Gastrocnemius medialis (tissue), 4 donors: ENCODE data around the gene EME2. TPM values are rescaled to one million over a fixed set of nuclear protein-coding genes. Genes with fewer than 3 reads are reported as not detected.

Experiments used
- ATAC-seq, 2 donors: fragments of 150-250 bp; one replicate each; pipeline ENCODE4 v1.9.1; 2016
- DNase-seq, 2 donors: peaks; one replicate each; pipeline ENCODE4 v3.0.0-alpha.2; 2019
- H3K27ac ChIP-seq, 4 donors: fragments of 200-600 bp; sonication (generic); 1 replicate in 1 of 4; 2 replicates in 3 of 4; pipeline ENCODE4 v1.5.1; 2016 to 2018; ENCODE audit warnings: mild to moderate bottlenecking in 2 of 4, moderate library complexity in 1 of 4
- H3K27me3 ChIP-seq, 3 donors: fragments of 200-600 bp; sonication (generic) in 2 of 3; 1 replicate in 1 of 3; 2 replicates in 2 of 3; pipeline versions ENCODE4 v1.5.1 to v1.6.0; 2016 to 2019; ENCODE audit warnings: mild to moderate bottlenecking in 1 of 3, moderate library complexity in 1 of 3
- H3K36me3 ChIP-seq, 2 donors: fragments of 200-600 bp; sonication (generic) in 1 of 2; one replicate each; pipeline ENCODE4 v1.5.1; 2017 to 2018
- H3K4me1 ChIP-seq, 2 donors: fragments of 200-600 bp; sonication (generic) in 1 of 2; one replicate each; pipeline ENCODE4 v1.5.1; 2016 to 2017; ENCODE audit warnings: mild to moderate bottlenecking in 2 of 2
- H3K4me3 ChIP-seq, 4 donors: fragments of 200-600 bp; sonication (generic) in 3 of 4; 1 replicate in 1 of 4; 2 replicates in 3 of 4; pipeline ENCODE4 v1.5.1; 2016 to 2019; ENCODE audit warnings: mild to moderate bottlenecking in 2 of 4
- H3K9me3 ChIP-seq, 3 donors: fragments of 200-600 bp; sonication (generic) in 2 of 3; 1 replicate in 1 of 3; 2 replicates in 2 of 3; pipeline ENCODE4 v1.5.1; 2016 to 2019
- POLR2A ChIP-seq, 2 donors: fragments of 450-650 bp; IDR thresholded peaks; one replicate each; pipeline ENCODE4 v1.6.1; 2017; ENCODE audit warnings: antibody characterized with exemption in 2 of 2, mild to moderate bottlenecking in 2 of 2, moderate library complexity in 2 of 2
- in situ Hi-C, 4 donors: fragments of 200-750 bp; cut with MboI; loops; one replicate each; pipeline versions ENCODE4 v1.15.0 to v1.8.0; 2017; ENCODE audit warnings: low sequenced_read_pairs in 4 of 4
- intact Hi-C: fragments of 100-400 bp; cut with DNase I; formaldehyde crosslinking; loops from one replicate; pipeline ENCODE4 v1.15.1; 2023; ENCODE audit warnings: low total_unique reads
- total RNA-seq, 4 donors: library from RNA; depleted of rRNA; stranded (reverse); fragments of >200 nt; gene quantifications; one replicate each; pipeline versions ENCODE4 v1.1.0 to v1.2.3, GENCODE V29; 2016
- TF ChIP-seq, protein P1 (sequence below), 5 experiments: fragments of 450-650 bp in 3 of 5; fragments of 200-600 bp in 2 of 5; sonication (generic) in 2 of 5; IDR thresholded peaks in 4 of 5; conservative IDR thresholded peaks in 1 of 5; 1 replicate in 4 of 5; 2 replicates in 1 of 5; pipeline ENCODE4 v1.5.1; 2016 to 2019; ENCODE audit warnings: antibody characterized with exemption in 5 of 5, mild to moderate bottlenecking in 3 of 5, moderate library complexity in 3 of 5

Gene EME2
- total RNA-seq, 4 donors from 2014 or later, result 2.1 to 9.2 (median 6.2) TPM

DNA sequence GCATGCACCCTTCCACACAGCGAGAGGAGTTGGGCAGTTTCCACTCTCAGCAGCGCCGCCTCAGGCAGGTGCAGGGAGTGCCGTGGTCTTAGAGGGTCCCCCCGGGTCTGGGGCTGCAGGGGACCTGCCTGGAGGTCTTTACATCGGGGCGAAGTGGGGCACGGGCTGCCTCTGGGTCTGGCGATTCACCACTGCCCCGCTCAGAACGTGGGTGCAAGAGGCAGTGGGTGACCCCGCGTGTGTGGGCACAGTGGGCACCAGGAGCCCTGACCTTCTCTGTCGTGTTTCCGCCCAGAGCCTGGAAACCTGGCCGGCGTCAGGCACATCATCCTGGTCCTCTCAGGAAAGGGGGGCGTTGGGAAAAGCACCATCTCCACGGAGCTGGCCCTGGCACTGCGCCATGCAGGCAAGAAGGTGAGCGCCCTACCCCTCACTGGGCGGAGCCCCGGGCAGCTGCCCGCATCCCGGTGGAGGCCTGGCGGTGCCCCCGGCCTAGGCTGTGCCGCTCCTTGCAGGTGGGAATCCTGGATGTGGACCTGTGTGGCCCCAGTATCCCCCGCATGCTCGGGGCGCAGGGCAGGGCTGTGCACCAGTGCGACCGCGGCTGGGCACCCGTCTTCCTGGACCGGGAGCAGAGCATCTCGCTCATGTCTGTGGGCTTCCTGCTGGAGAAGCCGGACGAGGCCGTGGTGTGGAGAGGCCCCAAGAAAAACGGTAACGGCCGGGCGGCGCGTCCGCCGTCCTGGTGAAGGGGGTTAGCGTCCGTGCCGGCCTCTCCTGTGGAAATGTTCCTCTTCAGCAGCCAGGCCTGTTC is 13.8 kb downstream of the EME2 start:
- TF ChIP-seq POLR2A (IDR thresholded peaks at IDR 0.05), result no peak
- TF ChIP-seq, protein P1, sequence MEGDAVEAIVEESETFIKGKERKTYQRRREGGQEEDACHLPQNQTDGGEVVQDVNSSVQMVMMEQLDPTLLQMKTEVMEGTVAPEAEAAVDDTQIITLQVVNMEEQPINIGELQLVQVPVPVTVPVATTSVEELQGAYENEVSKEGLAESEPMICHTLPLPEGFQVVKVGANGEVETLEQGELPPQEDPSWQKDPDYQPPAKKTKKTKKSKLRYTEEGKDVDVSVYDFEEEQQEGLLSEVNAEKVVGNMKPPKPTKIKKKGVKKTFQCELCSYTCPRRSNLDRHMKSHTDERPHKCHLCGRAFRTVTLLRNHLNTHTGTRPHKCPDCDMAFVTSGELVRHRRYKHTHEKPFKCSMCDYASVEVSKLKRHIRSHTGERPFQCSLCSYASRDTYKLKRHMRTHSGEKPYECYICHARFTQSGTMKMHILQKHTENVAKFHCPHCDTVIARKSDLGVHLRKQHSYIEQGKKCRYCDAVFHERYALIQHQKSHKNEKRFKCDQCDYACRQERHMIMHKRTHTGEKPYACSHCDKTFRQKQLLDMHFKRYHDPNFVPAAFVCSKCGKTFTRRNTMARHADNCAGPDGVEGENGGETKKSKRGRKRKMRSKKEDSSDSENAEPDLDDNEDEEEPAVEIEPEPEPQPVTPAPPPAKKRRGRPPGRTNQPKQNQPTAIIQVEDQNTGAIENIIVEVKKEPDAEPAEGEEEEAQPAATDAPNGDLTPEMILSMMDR (IDR thresholded peaks at IDR 0.05 in 4 of 5, conservative IDR thresholded peaks at IDR 0.05 in 1 of 5), result no peak
- H3K4me3 ChIP-seq, result no peak overlapping the region
- no peaks in the 10 kb centered on the region for H3K27me3 ChIP-seq
- no peaks in the 10 kb centered on the region for H3K9me3 ChIP-seq
- in situ Hi-C loops, result no loop called here
- DNase-seq, result peak in 1 of 2 donors; percentile 15
- intact Hi-C loops, result no loop called here
- H3K4me1 ChIP-seq, result peaks cover 14 to 18% of the 10 kb centered on the region in 2 donors
- peaks cover 0 to 40% of the 10 kb centered on the region in 2 donors for H3K36me3 ChIP-seq
- no peak overlapping the region for H3K27ac ChIP-seq
- no peak for ATAC-seq

DNA sequence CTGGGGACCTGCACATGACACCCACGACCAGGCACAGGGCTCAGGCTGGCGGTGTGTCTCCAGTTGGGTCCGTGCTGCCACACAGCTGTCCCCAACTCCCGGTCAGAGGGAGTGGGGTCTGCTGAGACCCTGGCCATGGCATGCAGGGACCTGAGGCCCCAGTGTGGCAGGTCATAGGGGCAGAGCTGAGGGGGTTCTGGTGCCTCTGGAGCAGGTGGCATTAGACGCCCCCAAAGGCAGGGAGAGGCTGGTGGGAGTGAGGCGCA is 14.4 kb downstream of the EME2 start:
- Histone ChIP-seq H3K36me3 (peaks cover 0 to 41% of the 10 kb centered on the region in 2 donors), H3K4me3 (no peak overlapping the region), H3K27me3 (no peaks in the 10 kb centered on the region), H3K27ac (no peak overlapping the region), H3K9me3 (no peaks in the 10 kb centered on the region), H3K4me1 (peaks cover 10 to 14% of the 10 kb centered on the region in 2 donors)
- TF ChIP-seq POLR2A (IDR thresholded peaks at IDR 0.05), result no peak
- TF ChIP-seq, protein P1 (IDR thresholded peaks at IDR 0.05 in 4 of 5, conservative IDR thresholded peaks at IDR 0.05 in 1 of 5), result no peak
- DNase-seq (peak in 1 of 2 donors; percentile 10), ATAC-seq (no peak)
- in situ Hi-C loops, result no loop called here
- intact Hi-C loops, result no loop called here

DNA sequence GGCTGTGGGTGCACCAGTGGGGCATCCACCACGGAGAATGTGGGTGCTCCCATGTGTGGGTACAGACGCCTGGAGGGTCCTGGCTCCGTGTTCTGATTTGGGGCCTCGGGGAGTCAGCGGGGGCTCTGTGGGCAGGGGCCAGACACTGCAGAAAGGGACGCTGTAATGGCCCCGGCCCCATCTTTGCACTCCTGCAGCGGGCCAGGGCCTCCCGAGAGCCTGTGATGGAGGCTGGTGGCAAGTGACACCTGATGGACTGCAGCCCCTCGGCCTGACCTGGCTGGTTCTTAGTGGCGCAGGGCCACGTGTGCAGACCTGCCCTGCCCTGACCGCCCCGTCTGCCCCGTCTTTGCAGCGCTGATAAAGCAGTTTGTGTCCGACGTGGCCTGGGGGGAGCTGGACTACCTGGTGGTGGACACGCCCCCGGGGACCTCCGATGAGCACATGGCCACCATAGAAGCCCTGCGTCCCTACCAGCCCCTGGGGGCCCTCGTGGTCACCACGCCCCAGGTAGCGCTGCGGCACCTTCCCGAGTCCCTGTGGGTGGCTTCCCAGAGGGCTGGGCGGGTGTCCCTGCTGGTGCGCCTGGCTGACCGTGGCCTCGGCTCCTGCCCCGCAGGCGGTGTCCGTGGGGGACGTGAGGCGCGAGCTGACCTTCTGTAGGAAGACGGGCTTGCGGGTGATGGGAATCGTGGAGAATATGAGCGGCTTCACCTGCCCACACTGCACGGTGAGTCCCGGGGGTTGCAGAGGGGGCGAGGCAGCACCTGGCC is 14.9 kb downstream of the EME2 start:
- intact Hi-C loops, result no loop called here
- Histone ChIP-seq H3K36me3 (peaks cover 0 to 41% of the 10 kb centered on the region in 2 donors), H3K27me3 (no peaks in the 10 kb centered on the region)

DNA sequence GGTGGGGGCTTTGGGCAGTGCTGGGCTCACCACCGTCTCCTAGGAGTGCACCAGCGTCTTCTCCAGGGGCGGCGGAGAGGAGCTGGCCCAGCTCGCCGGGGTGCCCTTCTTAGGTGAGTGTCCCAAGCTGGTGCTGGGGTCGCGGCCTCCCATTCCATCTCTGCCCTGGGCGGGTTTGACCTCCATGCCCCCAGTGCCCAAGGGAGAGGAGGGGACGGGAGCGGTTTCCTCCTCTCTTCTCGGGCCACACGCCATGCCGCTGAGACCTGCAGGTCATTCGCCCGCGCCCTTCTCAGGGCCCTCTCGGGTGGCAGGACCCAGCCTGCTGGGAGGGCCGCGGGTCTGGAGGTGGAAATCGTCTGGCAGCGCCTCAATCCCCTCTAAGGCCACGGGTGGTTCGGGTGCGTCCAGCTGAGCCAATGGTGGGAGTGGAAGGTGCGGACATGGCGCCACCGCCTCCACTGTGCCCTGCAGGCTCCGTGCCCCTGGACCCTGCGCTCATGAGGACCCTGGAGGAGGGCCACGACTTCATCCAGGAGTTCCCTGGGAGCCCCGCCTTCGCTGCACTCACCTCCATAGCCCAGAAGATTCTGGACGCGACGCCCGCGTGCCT is 15.6 kb downstream of the EME2 start:
- no peaks in the 10 kb centered on the region for H3K9me3 ChIP-seq
- intact Hi-C loops (no loop called here), in situ Hi-C loops (no loop called here)
- H3K27me3 ChIP-seq, result no peaks in the 10 kb centered on the region
- H3K36me3 ChIP-seq, result peaks cover 0 to 41% of the 10 kb centered on the region in 2 donors
- H3K27ac ChIP-seq, result no peak overlapping the region
- TF ChIP-seq POLR2A (IDR thresholded peaks at IDR 0.05), result no peak
- TF ChIP-seq, protein P1 (IDR thresholded peaks at IDR 0.05 in 4 of 5, conservative IDR thresholded peaks at IDR 0.05 in 1 of 5), result no peak
- DNase-seq (peak in 1 of 2 donors; percentile 11), ATAC-seq (no peak)
- peaks cover 10 to 14% of the 10 kb centered on the region in 2 donors for H3K4me1 ChIP-seq
- H3K4me3 ChIP-seq, result no peak overlapping the region

More for the DNA sequence above, 14.9 kb downstream of the EME2 start:
- Histone ChIP-seq H3K4me1 (peaks cover 10 to 14% of the 10 kb centered on the region in 2 donors), H3K9me3 (no peaks in the 10 kb centered on the region), H3K4me3 (no peak overlapping the region), H3K27ac (no peak overlapping the region)
- no peak for ATAC-seq
- no peak for TF ChIP-seq POLR2A (IDR thresholded peaks at IDR 0.05)
- TF ChIP-seq, protein P1 (IDR thresholded peaks at IDR 0.05 in 4 of 5, conservative IDR thresholded peaks at IDR 0.05 in 1 of 5), result no peak
- DNase-seq, result peak in 1 of 2 donors; percentile 10
- in situ Hi-C loops, result no loop called here
